Activated naive CD4-positive, alpha-beta T cell treated with Interleukin-2 at 50 U/mL for 16 hours (primary cell): ENCODE results near the gene SHROOM1.
"Not testable (repeated sequence)": the region's sequence is repeated elsewhere in the genome, so short reads cannot be mapped to it uniquely, and the experiment has no call there.

Experiments
- DNase-seq: peaks from one replicate; pipeline ENCODE4 v3.0.0-alpha.2; 2020

Gene SHROOM1, protein sequence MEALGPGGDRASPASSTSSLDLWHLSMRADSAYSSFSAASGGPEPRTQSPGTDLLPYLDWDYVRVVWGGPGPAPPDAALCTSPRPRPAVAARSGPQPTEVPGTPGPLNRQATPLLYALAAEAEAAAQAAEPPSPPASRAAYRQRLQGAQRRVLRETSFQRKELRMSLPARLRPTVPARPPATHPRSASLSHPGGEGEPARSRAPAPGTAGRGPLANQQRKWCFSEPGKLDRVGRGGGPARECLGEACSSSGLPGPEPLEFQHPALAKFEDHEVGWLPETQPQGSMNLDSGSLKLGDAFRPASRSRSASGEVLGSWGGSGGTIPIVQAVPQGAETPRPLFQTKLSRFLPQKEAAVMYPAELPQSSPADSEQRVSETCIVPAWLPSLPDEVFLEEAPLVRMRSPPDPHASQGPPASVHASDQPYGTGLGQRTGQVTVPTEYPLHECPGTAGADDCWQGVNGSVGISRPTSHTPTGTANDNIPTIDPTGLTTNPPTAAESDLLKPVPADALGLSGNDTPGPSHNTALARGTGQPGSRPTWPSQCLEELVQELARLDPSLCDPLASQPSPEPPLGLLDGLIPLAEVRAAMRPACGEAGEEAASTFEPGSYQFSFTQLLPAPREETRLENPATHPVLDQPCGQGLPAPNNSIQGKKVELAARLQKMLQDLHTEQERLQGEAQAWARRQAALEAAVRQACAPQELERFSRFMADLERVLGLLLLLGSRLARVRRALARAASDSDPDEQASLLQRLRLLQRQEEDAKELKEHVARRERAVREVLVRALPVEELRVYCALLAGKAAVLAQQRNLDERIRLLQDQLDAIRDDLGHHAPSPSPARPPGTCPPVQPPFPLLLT

DNA sequence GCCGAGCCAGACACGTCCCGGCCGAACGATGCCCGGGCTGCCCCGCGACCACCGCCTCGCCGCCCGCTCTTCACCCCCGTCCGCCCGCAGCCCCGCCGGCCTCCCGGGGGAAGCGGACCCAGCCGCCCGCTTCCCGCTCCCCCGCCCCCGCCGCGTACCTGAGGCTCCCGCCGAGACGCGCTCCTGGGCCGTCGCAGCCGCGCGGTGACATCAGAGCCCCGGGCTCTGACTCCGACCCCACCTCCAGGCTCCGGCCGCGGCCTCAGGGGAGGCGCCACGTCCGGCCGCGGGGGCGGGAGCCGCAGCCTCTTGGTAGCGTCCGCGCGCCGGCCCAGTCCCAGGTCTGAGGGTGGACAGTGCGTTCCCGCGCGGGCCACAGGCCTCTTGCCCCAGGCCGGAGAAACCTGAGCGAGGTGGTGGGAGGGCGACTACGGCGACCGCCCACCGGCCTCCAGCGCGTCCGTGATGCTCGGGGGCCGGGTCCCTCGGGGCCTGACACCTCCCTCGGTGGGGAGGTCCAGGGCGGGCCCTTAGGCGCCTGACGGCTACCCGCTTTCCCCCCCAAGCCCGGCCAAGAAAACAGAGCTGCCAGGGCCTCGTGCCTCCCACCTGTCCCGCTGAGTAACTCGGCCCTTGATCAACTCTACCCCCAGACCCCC is at the start of gene SHROOM1:
Gene SHROOM1 (minus strand): TSS at position 212 of the 659 bp plus-strand sequence. CDS start 4,507 bp downstream, outside the sequence.
- no peak for DNase-seq

DNA sequence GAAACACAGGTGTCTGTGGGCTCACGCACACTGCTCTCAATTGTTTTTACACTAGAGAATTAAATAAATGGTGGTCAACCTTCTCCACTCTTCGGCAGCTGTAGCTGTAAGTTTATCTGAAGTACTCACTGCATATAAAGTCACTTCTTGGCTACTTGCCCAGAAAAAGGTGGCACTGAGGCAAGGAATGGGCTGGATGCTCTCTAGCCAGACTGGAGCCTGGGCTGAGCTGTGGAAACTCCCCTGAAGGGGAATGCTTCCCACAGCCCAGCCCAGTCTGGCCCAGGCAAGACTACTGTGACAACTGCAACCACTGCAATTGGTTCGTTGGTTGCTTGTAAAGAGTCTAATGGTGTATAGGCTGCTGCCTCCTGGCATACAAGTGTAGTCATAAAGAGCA is 47.5 kb upstream of the SHROOM1 start:
- no peak for DNase-seq

DNA sequence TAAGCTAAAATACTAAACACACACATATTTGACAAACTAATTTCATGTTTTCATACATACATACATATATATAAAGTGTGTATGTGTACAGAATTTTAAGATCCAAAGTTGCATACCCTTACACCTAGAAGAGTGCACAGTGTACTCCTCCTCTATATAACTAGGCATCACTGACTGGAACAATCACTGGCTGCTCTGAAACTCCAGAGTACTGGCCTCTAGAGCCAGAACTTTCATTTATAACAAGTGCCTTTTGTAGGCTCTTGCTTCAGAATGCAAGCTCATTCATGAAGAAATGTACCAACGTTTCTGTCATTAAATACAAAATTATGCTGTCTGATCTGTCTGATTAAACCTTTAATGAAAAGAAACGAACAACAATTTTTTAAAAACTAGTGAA is 47.0 kb upstream of the SHROOM1 start:
- no peak for DNase-seq

DNA sequence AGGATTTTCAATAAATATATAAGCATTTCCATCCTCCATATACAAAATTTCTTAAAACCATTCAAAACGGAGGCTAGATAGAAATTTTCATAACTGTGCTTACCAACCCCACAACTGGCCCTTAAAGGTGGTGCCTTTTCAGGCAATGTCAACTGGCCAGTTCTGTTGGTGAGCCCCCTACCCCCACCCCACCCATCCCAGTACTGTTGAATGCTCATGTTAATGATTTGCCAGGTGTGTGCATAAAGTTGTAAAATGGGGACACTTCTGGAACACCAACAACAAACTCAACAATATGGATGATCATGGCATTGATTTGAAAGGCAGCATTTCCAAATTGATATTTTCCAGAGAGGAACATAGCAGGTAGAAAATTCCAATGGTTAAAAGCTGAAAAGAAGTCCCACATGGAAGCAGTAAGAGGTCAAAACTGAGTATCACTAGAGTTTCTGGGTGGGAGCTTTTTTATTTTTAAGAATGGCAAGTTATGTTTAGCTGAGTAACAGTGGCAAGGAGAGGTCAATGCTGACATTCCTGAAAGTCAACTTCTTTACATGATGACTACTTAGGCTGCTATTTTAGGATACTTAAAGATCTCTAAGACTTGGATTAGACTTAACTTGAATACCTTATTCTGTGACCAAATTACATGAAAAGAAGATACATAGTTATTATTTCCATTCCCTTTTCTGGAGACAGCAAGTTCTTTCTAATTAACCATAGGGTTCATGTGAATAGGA is 45.7 kb upstream of the SHROOM1 start:
- DNase-seq: no peak

DNA sequence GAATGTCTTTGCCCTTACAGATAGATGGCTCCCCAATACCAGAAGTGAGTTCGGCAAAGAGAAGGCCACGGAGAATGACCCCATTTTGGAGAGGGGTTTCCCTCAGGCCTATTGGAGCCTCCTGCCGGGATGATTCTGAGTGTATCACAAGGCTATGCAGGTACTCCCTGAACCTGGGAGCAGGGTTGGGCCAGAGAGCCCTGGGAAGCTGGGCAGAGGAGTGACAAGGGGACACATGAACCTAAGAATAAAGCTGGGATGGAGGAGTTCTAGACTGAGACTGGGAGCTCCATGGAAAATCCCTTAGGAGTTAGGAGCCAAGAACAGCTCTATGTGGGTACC is 43.5 kb upstream of the SHROOM1 start:
- no peak for DNase-seq

DNA sequence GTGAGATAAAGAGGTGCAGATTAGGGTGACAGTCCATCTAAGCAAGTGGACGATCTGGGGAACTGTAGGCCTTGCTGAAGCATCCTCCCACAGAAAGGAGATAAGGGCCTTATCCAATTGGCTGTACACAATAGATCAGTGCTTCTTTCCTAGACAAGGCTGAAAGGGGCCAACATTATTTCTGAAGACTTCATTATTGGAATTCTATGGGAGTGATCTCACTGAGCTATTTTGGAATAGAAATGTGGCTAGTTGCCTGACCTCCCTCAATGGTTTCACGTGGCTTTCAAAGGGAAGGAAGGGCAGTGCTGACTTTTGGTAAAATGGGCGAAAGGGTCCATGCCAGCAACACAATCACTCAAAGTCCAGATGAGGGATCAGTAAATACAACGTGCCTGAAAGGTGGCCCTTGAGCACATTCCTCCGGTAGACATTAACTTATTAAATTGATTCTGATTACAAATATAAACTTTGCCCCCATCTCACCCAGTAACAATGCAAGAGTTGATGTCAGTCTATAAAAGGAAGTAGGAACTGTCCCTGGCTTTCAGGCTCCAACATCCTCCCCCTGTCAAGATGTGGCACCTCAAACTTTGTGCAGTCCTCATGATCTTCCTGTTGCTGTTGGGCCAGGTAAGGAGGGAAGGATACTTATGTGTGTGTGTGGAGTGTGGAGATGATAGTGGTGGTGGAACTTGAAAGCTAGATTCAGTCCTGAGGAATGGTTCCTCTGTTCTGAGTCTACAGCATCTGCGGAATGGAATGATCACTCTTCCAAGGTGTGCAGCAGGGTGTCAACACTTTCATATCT is 42.9 kb upstream of the SHROOM1 start, which contains the start of gene LEAP2:
Gene LEAP2 (plus strand): TSS at position 550 of the 811 bp plus-strand sequence. CDS start 27 bp downstream, at position 577.
- DNase-seq: no peak

DNA sequence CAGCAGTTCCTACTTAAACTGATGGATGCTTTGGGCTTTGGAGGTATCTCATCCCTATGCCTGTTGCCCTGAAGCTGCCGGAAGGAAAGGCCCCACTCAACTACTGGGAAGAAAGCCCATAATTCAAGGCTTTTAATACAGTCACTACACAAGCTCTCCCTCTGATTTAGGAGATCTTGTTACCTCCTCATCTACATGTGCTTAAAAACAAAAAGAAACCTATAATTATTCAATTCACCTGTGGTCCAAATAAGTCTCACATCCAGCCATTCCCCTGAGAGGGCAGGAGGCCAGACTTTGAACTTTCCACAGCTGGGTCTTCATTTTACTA is 42.3 kb upstream of the SHROOM1 start:
- DNase-seq: no peak

DNA sequence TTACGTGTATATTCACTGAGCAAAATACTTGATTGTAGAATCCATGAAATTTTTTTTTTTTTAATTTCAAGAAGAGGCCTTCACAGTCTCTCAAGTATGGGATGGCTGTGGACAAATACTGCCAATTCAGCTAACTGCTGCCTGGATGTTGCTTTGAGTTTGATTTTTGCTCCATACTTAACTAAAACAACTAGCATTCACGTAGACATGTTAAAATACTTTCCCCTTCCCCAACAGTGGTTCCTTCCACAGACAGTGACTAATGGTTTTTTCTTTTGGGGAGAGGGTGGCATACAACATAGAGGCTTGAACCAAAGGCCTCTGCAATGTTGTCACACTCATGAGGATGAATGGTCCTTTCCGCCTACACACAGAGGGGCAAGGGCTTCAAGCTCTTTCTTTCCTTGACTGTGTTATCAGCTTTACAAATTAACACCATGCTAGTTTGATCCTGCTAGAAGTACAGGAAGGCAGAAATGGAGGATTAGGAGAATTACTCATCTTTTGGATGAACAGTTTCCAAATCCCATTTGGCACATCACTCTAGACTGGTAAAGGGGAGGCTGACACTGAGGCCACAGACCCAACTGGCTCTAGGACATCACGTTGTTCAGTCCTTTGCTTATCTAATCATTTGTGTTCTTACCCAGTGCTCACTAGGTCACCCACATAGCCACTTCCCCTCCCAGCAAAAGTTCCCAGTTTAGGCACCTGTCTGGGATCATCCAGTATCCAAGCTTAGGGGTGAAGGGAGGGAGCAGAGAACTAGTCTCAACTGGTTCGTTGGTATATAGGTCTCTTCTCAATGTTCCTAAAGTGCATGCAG is 41.2 kb upstream of the SHROOM1 start:
- no peak for DNase-seq

DNA sequence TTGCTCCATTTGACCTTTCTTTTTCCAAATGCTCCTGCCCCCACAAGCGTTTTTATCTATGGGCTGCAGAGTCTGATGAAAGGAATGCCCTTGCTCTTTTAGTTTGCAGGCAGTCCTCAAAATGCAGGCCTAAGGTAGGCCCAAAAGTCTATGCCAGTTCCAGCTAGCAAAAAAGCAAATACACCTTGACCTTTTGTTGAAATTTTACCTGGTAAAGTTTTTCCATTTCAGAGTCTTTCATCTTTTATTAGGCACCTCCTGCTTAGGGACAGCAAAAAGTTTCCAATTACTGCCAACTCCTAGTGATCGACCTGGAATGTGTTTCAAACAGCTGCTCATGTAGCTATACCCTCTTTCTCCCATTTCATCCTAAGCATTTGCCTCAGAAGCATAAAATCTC is 40.4 kb upstream of the SHROOM1 start:
- no peak for DNase-seq

DNA sequence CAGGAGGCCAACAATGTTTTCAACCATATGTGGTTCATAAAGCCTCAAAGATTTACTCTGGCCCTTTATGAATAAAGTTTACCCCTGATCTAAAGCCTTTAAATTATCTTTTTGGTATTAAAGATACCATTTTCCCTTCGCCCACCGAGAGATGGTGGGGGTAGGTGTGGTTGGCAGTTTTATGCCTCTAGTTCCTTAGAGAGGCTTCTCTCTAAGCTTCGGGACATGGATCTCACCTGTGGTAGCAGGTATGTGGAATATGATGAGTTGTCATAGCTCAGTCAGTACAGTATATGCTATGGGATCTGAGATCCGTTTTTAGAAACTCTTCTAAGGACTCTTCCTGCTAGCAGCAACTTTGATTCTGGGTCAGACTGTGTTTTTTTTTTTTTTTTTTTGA is 38.3 kb upstream of the SHROOM1 start:
- no peak for DNase-seq

DNA sequence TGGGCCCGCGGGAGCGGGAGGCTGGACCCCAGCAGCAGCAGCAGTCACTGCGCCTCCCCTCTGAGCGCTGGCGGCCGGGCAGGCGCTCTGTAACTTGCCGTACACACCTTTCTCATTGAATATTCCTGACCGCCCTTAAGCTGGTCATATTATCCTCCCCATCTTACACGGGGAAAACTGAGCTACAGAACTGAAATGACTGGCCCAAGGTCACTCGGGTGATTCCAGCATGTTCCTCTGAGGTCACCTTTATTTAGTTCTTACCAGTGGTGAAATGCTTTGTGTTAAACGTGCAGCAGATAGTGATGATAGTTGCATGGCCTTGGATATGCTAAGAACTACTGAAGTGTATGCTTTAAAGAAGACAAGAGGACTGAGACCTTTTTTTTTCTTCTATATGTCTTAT is 36.6 kb upstream of the SHROOM1 start:
- no peak for DNase-seq

DNA sequence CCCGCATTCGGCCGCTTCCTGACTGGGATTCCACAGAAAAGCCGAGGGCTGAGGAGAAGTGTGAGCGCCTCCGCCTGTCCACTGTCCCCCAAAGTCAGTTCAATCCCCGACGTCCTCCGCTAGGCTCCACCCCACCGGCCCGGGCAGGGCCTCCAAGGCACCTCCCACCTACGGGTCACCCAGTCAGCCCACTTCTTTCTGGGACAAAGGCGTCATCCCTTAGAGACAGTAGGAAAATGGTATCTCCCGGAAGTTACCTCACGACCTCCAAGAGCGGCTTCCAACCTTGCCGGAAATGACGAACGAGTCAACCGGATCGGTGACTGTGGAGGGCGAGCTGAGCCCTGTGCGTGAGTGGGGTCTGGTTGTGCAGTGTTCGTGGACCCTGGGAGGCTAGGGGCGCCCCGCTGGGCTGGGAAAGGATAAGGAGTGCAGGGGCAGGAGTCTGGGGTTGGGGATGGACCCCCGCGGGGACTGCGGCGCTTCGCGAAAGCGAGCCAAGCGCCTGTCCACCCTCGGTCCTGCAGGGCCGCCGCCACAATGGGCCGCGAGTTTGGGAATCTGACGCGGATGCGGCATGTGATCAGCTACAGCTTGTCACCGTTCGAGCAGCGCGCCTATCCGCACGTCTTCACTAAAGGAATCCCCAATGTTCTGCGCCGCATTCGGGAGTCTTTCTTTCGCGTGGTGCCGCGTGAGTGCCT is 36.0 kb upstream of the SHROOM1 start, which contains the start of the genes GDF9 and UQCRQ:
Gene GDF9 (minus strand): TSS at position 128 of the 704 bp plus-strand sequence. CDS start 1,936 bp downstream, outside the sequence.
Gene UQCRQ (plus strand): TSS at position 301 of the 704 bp plus-strand sequence. CDS start 240 bp downstream, at position 541.
- peak; percentile 90 for DNase-seq

DNA sequence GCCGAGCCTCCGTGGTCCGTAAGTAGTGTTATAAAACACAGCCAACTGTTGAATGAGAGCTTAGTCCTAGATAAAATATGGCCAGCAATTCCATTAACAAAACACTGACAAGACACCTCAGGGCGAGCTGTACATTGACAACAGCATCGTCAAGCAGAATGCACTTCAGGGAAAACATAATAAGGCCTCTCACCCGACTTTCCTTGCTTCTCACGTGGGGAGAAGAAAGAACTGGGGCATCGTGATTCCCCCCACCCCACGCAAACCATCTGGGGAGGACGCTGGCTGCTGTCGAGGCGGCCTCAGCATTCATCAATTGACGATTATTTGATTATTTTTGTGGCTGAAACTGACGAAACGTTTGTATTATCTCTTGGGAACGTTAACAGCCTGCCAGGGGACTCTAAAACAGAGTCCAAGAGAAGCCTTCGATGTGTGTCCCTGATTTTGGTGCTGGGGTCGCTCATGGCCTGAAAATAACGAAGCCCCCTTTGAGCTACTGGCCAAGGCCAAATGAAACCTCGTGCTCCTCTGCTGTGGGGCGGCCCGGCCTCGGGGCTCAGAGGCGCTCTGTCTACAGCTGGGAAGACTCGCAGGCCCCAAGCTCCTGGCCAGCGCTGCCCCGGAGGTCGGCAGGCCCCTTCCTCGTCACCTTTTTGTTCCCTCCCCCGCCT is 35.4 kb upstream of the SHROOM1 start:
- DNase-seq: no peak

DNA sequence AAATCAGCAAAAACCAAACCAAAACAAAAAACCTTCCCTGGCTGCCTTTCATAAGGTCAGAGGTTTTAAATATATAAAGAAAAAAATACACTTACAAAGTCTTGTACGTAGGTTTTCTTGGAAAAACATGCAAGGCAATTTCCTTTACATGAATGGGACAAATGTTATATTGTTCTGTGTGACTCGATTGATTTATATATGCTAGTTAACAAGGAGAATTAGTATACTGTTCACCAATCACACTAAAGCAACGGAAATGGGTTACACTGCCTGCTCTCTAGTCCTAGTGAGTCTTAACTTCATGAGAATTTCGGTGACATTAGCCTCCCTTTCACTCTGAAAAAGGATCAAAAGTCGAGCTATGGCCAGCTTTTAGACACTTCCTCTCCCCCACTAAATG is 30.3 kb upstream of the SHROOM1 start:
- DNase-seq: no peak

DNA sequence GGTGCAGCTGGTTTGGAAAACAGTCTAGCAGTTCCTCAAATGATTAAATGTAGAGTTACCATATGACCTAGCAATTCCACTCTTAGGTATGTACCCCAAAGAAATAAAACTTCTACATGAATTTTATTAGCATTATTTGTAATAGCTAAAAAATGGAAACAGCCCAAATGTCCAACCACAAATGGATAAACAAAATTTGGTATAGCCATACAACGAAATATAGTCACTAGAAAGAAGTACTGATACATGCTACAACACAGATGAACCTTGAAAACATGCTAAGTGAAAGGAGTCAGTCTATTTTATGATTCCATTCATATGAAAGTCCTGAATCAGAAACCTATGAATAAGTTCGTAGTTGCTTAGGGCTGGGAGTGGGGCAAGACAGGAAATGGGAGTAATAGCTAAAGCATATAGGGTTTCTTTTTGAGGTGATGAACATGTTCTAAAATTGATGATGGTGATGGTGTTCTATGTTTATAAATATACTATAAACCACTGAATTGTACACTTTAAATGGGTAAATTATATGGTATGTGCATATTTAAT is 29.5 kb upstream of the SHROOM1 start:
- DNase-seq: no peak

DNA sequence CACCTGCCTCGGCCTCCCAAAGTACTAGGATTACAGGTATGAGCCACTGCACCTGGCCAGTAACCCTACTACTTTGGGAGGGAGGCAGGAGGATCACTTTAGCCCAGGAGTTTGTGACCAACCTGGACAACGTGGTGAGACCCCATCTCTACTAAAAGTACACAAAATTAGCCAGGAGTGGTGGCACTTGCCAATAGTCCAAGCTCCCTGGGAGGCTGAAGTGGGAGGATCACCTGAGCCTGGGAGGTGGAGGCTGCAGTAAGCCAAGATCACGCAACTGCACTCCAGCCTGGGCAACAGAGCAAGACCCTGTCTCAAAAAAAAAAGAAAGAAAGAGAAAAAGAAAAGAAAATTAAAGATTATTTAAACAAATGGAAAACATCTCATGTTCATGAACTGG is 25.6 kb upstream of the SHROOM1 start:
- DNase-seq: no peak

DNA sequence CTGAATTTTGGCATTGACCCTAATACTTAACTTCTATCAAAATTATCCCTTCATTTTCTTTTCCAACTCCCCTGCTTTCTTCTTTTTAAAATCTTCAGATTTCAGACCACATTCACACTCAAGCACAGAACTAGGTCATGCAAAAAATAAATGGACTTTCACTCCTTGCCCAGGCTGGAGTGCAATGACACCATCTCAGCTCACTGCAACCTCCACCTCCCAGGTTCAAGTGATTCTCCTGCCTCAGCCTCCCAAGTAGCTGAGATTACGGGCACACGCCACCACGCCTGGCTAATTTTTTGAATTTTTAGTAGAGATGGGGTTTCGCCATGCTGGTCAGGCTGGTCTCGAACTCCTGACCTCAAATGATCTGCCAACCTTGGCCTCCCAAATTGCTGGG is 24.5 kb upstream of the SHROOM1 start:
- not testable (repeated sequence) for DNase-seq

DNA sequence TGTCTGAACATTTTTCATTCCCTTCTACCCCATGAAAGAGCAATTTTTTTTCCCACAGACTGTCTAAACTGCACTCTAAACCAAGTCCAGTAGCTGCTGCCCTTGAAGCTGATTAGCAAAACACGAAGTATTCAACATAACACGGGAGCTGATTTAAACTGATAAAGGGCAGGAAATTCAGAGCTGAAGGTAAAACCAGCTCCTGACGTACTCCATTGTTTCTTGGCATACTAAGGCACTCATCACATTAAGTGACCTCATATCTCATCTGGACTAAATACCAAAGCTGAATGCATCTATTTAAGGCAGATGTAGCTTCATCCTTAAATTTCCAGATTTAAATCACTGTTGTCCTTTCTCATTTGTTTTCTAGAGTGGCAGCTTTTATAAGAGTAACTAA is 23.9 kb upstream of the SHROOM1 start:
- no peak for DNase-seq

DNA sequence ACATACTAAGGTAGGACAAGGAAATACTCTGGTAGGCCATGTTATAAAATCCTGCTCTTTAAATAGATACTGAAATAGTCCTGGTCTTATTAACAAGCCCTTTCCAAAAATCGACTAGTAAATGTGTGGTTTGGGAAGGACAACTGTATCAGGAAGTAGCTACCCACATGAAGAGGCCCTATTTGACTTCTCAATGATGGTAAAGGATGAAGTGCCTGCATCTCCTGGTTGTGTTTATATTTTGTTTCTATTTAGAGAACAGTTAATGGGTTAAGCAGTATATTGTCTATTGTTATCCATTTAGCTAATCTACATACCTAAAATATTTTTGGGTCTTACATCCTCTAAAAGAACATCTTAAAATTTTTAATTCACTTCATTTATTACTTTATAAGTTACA is 23.3 kb upstream of the SHROOM1 start:
- DNase-seq: no peak
